ENCODE measurements around the gene SEMA6D. TPM values are rescaled to one million over a fixed set of nuclear protein-coding genes. Genes with fewer than 3 reads are reported as not detected.

SEMA6D gene
- total RNA-seq, 1 donor from 2014 or later = 255 TPM

DNA sequence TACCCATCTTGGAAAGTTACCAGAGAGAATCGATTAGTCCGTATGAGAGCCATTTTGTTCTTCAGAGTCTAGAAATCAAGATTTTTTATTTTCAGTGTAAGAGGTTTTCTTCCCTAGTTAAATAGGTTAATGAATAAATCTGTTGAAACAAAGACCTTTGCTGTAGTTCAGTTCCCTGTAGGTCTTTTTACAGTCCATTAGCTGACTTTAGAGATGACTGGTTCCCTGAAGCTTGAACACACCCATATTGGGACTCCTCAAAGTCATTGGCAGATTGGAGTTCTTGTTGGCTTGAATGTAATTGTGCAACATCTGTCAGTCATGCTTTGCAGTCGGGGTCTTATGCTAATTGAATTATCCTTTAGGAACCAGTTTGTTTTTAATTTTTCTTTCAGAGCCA, 45.3 kb downstream of the SEMA6D start:
- peaks cover 26% of the 10 kb centered on the region for H3K9me3 Mint-ChIP-seq (ENCODE audit: unreplicated experiment)
- H3K27me3 Mint-ChIP-seq (ENCODE audit: unreplicated experiment) = peaks cover 21% of the 10 kb centered on the region
- H3K4me1 Mint-ChIP-seq (ENCODE audit: low read depth, unreplicated experiment) = peaks cover 69% of the 10 kb centered on the region
- H3K36me3 Mint-ChIP-seq (ENCODE audit: unreplicated experiment) = peaks cover 31% of the 10 kb centered on the region
- no peak for DNase-seq
- H3K4me3 Mint-ChIP-seq (ENCODE audit: unreplicated experiment) = peak overlapping the region; percentile 32
- no peak for TF ChIP-seq CTCF (IDR thresholded peaks at IDR 0.05; ENCODE audit: partially characterized antibody, unreplicated experiment)
- no peak overlapping the region for H3K27ac Mint-ChIP-seq (ENCODE audit: unreplicated experiment)

- no peak for DNase-seq
- peaks cover 21% of the 10 kb centered on the region for H3K27me3 Mint-ChIP-seq (ENCODE audit: unreplicated experiment)
- H3K4me3 Mint-ChIP-seq (ENCODE audit: unreplicated experiment) = no peak overlapping the region
- H3K27ac Mint-ChIP-seq (ENCODE audit: unreplicated experiment) = peak overlapping the region; percentile 45
- TF ChIP-seq CTCF (IDR thresholded peaks at IDR 0.05; ENCODE audit: partially characterized antibody, unreplicated experiment) = no peak
- H3K36me3 Mint-ChIP-seq (ENCODE audit: unreplicated experiment) = peaks cover 41% of the 10 kb centered on the region
- H3K4me1 Mint-ChIP-seq (ENCODE audit: low read depth, unreplicated experiment) = peaks cover 58% of the 10 kb centered on the region
- peaks cover 32% of the 10 kb centered on the region for H3K9me3 Mint-ChIP-seq (ENCODE audit: unreplicated experiment)
Measured at GRCh38 chr15:47764666-47765065, 47.4 kb downstream of the SEMA6D start.

DNA sequence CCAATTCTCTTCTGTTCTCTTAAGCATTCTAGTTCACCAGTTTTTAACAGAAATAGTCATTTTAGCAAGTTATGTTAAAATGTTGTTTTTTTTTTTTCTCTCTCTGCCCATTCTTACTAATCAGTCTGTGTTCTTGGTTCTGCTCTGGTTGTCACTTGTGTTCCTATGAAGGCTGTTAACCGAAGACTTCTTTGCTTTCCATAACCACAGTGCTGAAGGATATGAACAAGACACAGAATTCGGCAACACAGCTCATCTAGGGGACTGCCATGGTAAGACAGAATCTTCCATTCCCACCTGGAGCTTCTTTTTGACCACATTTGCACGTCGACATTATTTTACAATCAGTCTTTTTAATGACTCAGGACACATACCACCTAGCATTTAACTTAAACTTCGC, 49.1 kb downstream of the SEMA6D start:
- peaks cover 48% of the 10 kb centered on the region for H3K4me1 Mint-ChIP-seq (ENCODE audit: low read depth, unreplicated experiment)
- H3K36me3 Mint-ChIP-seq (ENCODE audit: unreplicated experiment) = peaks cover 47% of the 10 kb centered on the region
- DNase-seq = no peak
- no peak overlapping the region for H3K4me3 Mint-ChIP-seq (ENCODE audit: unreplicated experiment)
- TF ChIP-seq CTCF (IDR thresholded peaks at IDR 0.05; ENCODE audit: partially characterized antibody, unreplicated experiment) = no peak
- H3K9me3 Mint-ChIP-seq (ENCODE audit: unreplicated experiment) = peaks cover 37% of the 10 kb centered on the region
- no peak overlapping the region for H3K27ac Mint-ChIP-seq (ENCODE audit: unreplicated experiment)
- H3K27me3 Mint-ChIP-seq (ENCODE audit: unreplicated experiment) = peaks cover 25% of the 10 kb centered on the region

GRCh38 chr15:47767035-47767434, 49.7 kb downstream of the SEMA6D start:
- Mint-ChIP-seq H3K27me3 (ENCODE audit: unreplicated experiment) (peaks cover 27% of the 10 kb centered on the region), H3K4me1 (ENCODE audit: low read depth, unreplicated experiment) (peaks cover 43% of the 10 kb centered on the region), H3K36me3 (ENCODE audit: unreplicated experiment) (peaks cover 44% of the 10 kb centered on the region), H3K27ac (ENCODE audit: unreplicated experiment) (no peak overlapping the region), H3K9me3 (ENCODE audit: unreplicated experiment) (peaks cover 36% of the 10 kb centered on the region), H3K4me3 (ENCODE audit: unreplicated experiment) (no peak overlapping the region)
- TF ChIP-seq CTCF (IDR thresholded peaks at IDR 0.05; ENCODE audit: partially characterized antibody, unreplicated experiment) = no peak
- no peak for DNase-seq

DNA sequence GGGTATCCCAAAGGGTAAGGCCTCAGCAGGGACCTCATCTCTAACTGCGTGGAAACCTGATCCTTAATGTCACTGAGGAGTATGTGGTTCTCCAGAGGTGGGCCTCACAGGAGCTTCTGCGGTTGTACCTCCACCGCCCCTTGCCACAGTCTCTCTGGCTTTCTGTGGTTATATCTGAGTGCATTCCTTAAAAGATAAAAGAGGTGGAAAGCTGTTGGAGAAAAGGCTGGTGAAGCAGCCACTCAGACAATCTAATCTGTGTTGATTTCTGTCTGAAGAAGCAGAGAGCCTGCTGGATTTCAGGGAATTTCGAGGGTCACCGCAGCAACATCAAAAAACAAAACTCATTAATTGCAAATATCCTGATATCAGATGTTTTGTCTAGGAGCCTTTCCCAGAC, 51.4 kb downstream of the SEMA6D start:
- peaks cover 55% of the 10 kb centered on the region for H3K36me3 Mint-ChIP-seq (ENCODE audit: unreplicated experiment)
- no peak overlapping the region for H3K4me3 Mint-ChIP-seq (ENCODE audit: unreplicated experiment)
- H3K4me1 Mint-ChIP-seq (ENCODE audit: low read depth, unreplicated experiment) = peaks cover 36% of the 10 kb centered on the region
- H3K27ac Mint-ChIP-seq (ENCODE audit: unreplicated experiment) = no peak overlapping the region
- no peak for DNase-seq
- peaks cover 34% of the 10 kb centered on the region for H3K9me3 Mint-ChIP-seq (ENCODE audit: unreplicated experiment)
- TF ChIP-seq CTCF (IDR thresholded peaks at IDR 0.05; ENCODE audit: partially characterized antibody, unreplicated experiment) = no peak
- H3K27me3 Mint-ChIP-seq (ENCODE audit: unreplicated experiment) = peaks cover 25% of the 10 kb centered on the region
